GM12878 (cell line): ENCODE data around the gene GNG3. TPM values are rescaled to one million over a fixed set of nuclear protein-coding genes. Genes with fewer than 3 reads are reported as not detected.

Experiments
- ATAC-seq: fragments of 200-7000 bp; cut with Tn5 transposase; 3 replicates; pipeline ENCODE4 v1.9.1; 2020; ENCODE audit warnings: mild to moderate bottlenecking, moderate library complexity
- BruUV-seq: library from RNA; stranded (reverse); fragments of 400-500 nt; replicated peaks from 2 replicates; lab custom pipeline; 2021; lab: Mats Ljungman, UMichigan
- CTCF ChIA-PET: fragments of 300-600 bp; sonication (Branson Sonifier 250); formaldehyde crosslinking; extraction: SDS; loops from one replicate; lab custom pipeline; 2021; ENCODE audit warnings: inconsistent platforms; lab: Yijun Ruan, JAX
- POLR2A ChIA-PET: fragments of 350-600 bp; formaldehyde crosslinking; extraction: SDS; loops from one replicate; lab custom pipeline; 2021; ENCODE audit warnings: inconsistent platforms; lab: Charles Lee
- RAD21 ChIA-PET: fragments of 300-600 bp; sonication (Branson Sonifier 250); formaldehyde crosslinking; loops from one replicate; lab custom pipeline; 2023; ENCODE audit warnings: antibody characterized with exemption; ENCODE audit not compliant: unreplicated experiment; lab: Charles Lee
- SMC1A ChIA-PET: fragments of 300-600 bp; sonication (Branson Sonifier 250); formaldehyde crosslinking; loops from one replicate; lab custom pipeline; 2023; ENCODE audit not compliant: unreplicated experiment, uncharacterized antibody; lab: Charles Lee
- DNase-seq: peaks from one replicate; pipeline ENCODE4 v3.0.0-alpha.2; 2011; ENCODE audit warnings: low read depth, low spot score
- FAIRE-seq: peaks from 3 replicates; lab custom pipeline; 2011; peaks lifted over from hg19 to GRCh38; lab: Jason Lieb, UNC
- H2AFZ ChIP-seq: 2 replicates; pipeline ENCODE4 v1.6.0; 2011; ENCODE audit warnings: low read depth, low read length, control low read depth; ENCODE audit not compliant: control insufficient read depth
- H3K27ac ChIP-seq: 2 replicates; pipeline ENCODE4 v1.5.1; 2011; ENCODE audit warnings: control low read depth; ENCODE audit not compliant: control insufficient read depth, insufficient read depth
- H3K27me3 ChIP-seq, 2 experiments: replicated peaks in 1 of 2; 2 replicates each; pipeline versions ENCODE4 v1.6.0 to v1.6.1; 2011; ENCODE audit warnings: low read length in 1 of 2; ENCODE audit not compliant: control insufficient read depth in 2 of 2, insufficient read depth in 2 of 2
- H3K36me3 ChIP-seq, 2 experiments: 2 replicates each; pipeline ENCODE4 v1.5.1; 2011; ENCODE audit warnings: low read length in 1 of 2; ENCODE audit not compliant: control insufficient read depth in 2 of 2, insufficient read depth in 2 of 2
- H3K4me1 ChIP-seq: 2 replicates; pipeline ENCODE4 v1.6.1; 2011; ENCODE audit warnings: mild to moderate bottlenecking, low read length, moderate library complexity, mixed read lengths; ENCODE audit not compliant: control insufficient read depth, insufficient read depth
- H3K4me2 ChIP-seq: 2 replicates; pipeline ENCODE4 v1.6.0; 2011; ENCODE audit warnings: control low read depth; ENCODE audit not compliant: control insufficient read depth, insufficient read depth
- H3K4me3 ChIP-seq: fragments of 200-600 bp; sonication (generic); 2 replicates; pipeline ENCODE4 v1.5.1; 2016
- H3K79me2 ChIP-seq: 2 replicates; pipeline ENCODE4 v1.6.0; 2011; ENCODE audit warnings: low read length; ENCODE audit not compliant: control insufficient read depth, insufficient read depth
- H3K9ac ChIP-seq: 2 replicates; pipeline ENCODE4 v1.8.0; 2011; ENCODE audit warnings: low read length, control low read depth, mixed read lengths; ENCODE audit not compliant: control insufficient read depth, insufficient read depth
- H3K9me3 ChIP-seq: replicated peaks from 3 replicates; pipeline ENCODE4 v1.5.1; 2011; ENCODE audit warnings: mild to moderate bottlenecking, low read length; ENCODE audit not compliant: control insufficient read depth, insufficient read depth
- H4K20me1 ChIP-seq: 2 replicates; pipeline ENCODE4 v1.6.0; 2011; ENCODE audit not compliant: control insufficient read depth, insufficient read depth
- BACH1 ChIP-seq: fragments of 450-650 bp; IDR thresholded peaks from 2 replicates; pipeline ENCODE4 v1.6.1; 2017; ENCODE audit warnings: mild to moderate bottlenecking, borderline replicate concordance
- BRCA1 ChIP-seq: IDR thresholded peaks from 2 replicates; pipeline ENCODE4 v1.6.1; 2011; ENCODE audit warnings: low read depth, low read length, improper control_type of control experiment
- CHD4 ChIP-seq: fragments of 200-600 bp; sonication (generic); IDR thresholded peaks from 2 replicates; pipeline ENCODE4 v1.6.1; 2016; ENCODE audit warnings: mild to moderate bottlenecking
- CREB1 ChIP-seq: IDR thresholded peaks from 2 replicates; pipeline ENCODE4 v1.6.1; 2012; ENCODE audit warnings: low read depth, mild to moderate bottlenecking, inconsistent platforms
- DPF2 ChIP-seq: fragments of 450-650 bp; IDR thresholded peaks from 2 replicates; pipeline ENCODE4 v1.6.1; 2017; ENCODE audit warnings: mild to moderate bottlenecking
- E2F4 ChIP-seq: IDR thresholded peaks from 2 replicates; pipeline ENCODE4 v1.6.1; 2012; ENCODE audit warnings: low read depth, low read length, improper control_type of control experiment
- EED ChIP-seq: sonication (generic); IDR thresholded peaks from 2 replicates; pipeline ENCODE4 v1.6.1; 2016; ENCODE audit warnings: antibody characterized with exemption, low read depth
- EGR1 ChIP-seq, 2 experiments: IDR thresholded peaks; 1 replicate in 1 of 2; 2 replicates in 1 of 2; pipeline ENCODE4 v1.6.1; 2011 to 2012; ENCODE audit warnings: low read depth in 2 of 2, low read length in 2 of 2, borderline replicate concordance in 1 of 2, mild to moderate bottlenecking in 1 of 2, moderate library complexity in 1 of 2
- HCFC1 ChIP-seq: fragments of 150-350 bp; IDR thresholded peaks from 2 replicates; pipeline ENCODE4 v1.6.1; 2014; ENCODE audit warnings: low read length
- JUNB ChIP-seq: IDR thresholded peaks from 2 replicates; pipeline ENCODE4 v1.6.1; 2016; ENCODE audit warnings: antibody characterized with exemption, mild to moderate bottlenecking
- MTA3 ChIP-seq: IDR thresholded peaks from 2 replicates; pipeline ENCODE4 v1.6.1; 2012; ENCODE audit warnings: low read length, inconsistent platforms, borderline replicate concordance
- NBN ChIP-seq: fragments of 450-650 bp; IDR thresholded peaks from 2 replicates; pipeline ENCODE4 v1.6.1; 2016
- NR2F1 ChIP-seq: fragments of 450-650 bp; conservative IDR thresholded peaks from 2 replicates; pipeline ENCODE4 v1.6.1; 2017; ENCODE audit warnings: mild to moderate bottlenecking
- PAX5 ChIP-seq: IDR thresholded peaks from 2 replicates; pipeline ENCODE4 v1.6.1; 2011; ENCODE audit warnings: low read depth, low read length, borderline replicate concordance
- PBX3 ChIP-seq: IDR thresholded peaks from 2 replicates; pipeline ENCODE4 v1.6.1; 2011; ENCODE audit warnings: mild to moderate bottlenecking, low read depth, low read length, moderate library complexity; ENCODE audit not compliant: insufficient replicate concordance
- POLR2A ChIP-seq: IDR thresholded peaks from 2 replicates; pipeline ENCODE4 v1.6.1; 2011; ENCODE audit warnings: low read depth, mild to moderate bottlenecking, low read length
- POLR2AphosphoS5 ChIP-seq: IDR thresholded peaks from 2 replicates; pipeline ENCODE4 v1.6.1; 2011; ENCODE audit warnings: mild to moderate bottlenecking, low read length, inconsistent platforms
- RB1 ChIP-seq: fragments of 450-650 bp; formaldehyde crosslinking; IDR thresholded peaks from 2 replicates; pipeline ENCODE4 v1.6.1; 2017; ENCODE audit warnings: mild to moderate bottlenecking, borderline replicate concordance
- SMC3 ChIP-seq: IDR thresholded peaks from 2 replicates; pipeline ENCODE4 v1.6.1; 2011; ENCODE audit warnings: low read length, improper control_type of control experiment, borderline replicate concordance
- SREBF1 ChIP-seq: IDR thresholded peaks from 2 replicates; pipeline ENCODE4 v1.6.1; 2012; ENCODE audit warnings: mild to moderate bottlenecking, low read length
- SUPT20H ChIP-seq: IDR thresholded peaks from 2 replicates; pipeline ENCODE4 v1.6.1; 2011; ENCODE audit warnings: low read depth, mild to moderate bottlenecking, low read length, moderate library complexity, borderline replicate concordance; ENCODE audit not compliant: control insufficient read depth
- SUZ12 ChIP-seq: fragments of 200-600 bp; sonication (generic); IDR thresholded peaks from one replicate; pipeline ENCODE4 v1.6.1; 2018; ENCODE audit warnings: antibody characterized with exemption, mild to moderate bottlenecking; ENCODE audit not compliant: unreplicated experiment
- WRNIP1 ChIP-seq: IDR thresholded peaks from 2 replicates; pipeline ENCODE4 v1.6.1; 2011; ENCODE audit warnings: low read depth, low read length, improper control_type of control experiment, borderline replicate concordance
- ZNF207 ChIP-seq: fragments of 450-650 bp; IDR thresholded peaks from 2 replicates; pipeline ENCODE4 v1.6.1; 2014; ENCODE audit warnings: antibody characterized with exemption, mild to moderate bottlenecking, borderline replicate concordance
- ZNF24 ChIP-seq: fragments of 450-650 bp; IDR thresholded peaks from 2 replicates; pipeline ENCODE4 v1.6.1; 2017; ENCODE audit warnings: antibody characterized with exemption, mild to moderate bottlenecking
- WGBS: methylation state at CpG from one replicate; pipeline ENCODE4 v1.1.6; 2016; ENCODE audit warnings: low lambda C conversion rate; ENCODE audit not compliant: insufficient replicate concordance, insufficient coverage; ENCODE audit errors: missing lambda C conversion rate; 5-methylcytosine and 5-hydroxymethylcytosine counted together
- in situ Hi-C: fragments of 300-500 bp; cut with MboI; formaldehyde crosslinking; loops from 9 replicates; pipeline ENCODE4 v1.14.3; 2018; ENCODE audit warnings: mixed read lengths
- intact Hi-C: fragments of 100-400 bp; cut with micrococcal nuclease; formaldehyde crosslinking; loops from one replicate; pipeline ENCODE4 v1.14.2; 2022; ENCODE audit not compliant: unreplicated experiment
- polyA plus RNA-seq, 11 experiments: library from polyadenylated mRNA; depleted of rRNA in 4 of 11; unstranded in 6 of 11; stranded (reverse) in 5 of 11; fragments of >200 nt; fragmentation: Nextera tagmentation in 4 of 11; fragmentation: Illumina TruSeq in 1 of 11; extraction: Ambion mirVana in 4 of 11; extraction: Trizol in 1 of 11; gene quantifications; 1 replicate in 1 of 11; 2 replicates in 10 of 11; pipeline versions ENCODE4 v1.2.1 to v1.2.3, GENCODE V29; 2011 to 2016; ENCODE audit warnings: inconsistent platforms in 2 of 11, missing spikeins in 2 of 11, low read depth in 1 of 11
- total RNA-seq, 4 experiments: library from RNA; depleted of rRNA in 3 of 4; stranded (reverse); fragments of >200 nt in 3 of 4; fragmentation: Illumina TruSeq in 1 of 4; extraction: Trizol in 1 of 4; gene quantifications; 2 replicates each; pipeline versions ENCODE4 v1.2.1 to v1.2.3, GENCODE V29; 2013 to 2021

GNG3 gene
- total and polyA plus RNA-seq, 10 of the 15 experiments (the other 5 are each of a cell fraction or from before 2014, with no cell fraction given): 0.27 to 0.83 (median 0.57) TPM; not detected in 5

- ATAC-seq (no peak; the same call in 2 of the 3 replicates), DNase-seq (no peak), FAIRE-seq (no peak)
- intact Hi-C loops: no loop called here
- Histone ChIP-seq H3K4me1 (peaks cover 14% of the 10 kb centered on the region), H2AFZ (no peak overlapping the region), H3K9me3 (no peaks in the 10 kb centered on the region), H3K4me2 (peak overlapping the region; percentile 95), H3K27ac (peak overlapping the region; percentile 95), H3K9ac (peak overlapping the region; percentile 96), H3K4me3 (peak overlapping the region; percentile 95), H3K79me2 (peaks cover 62% of the 10 kb centered on the region), H4K20me1 (no peaks in the 10 kb centered on the region), H3K36me3 (peaks cover 5 to 12% of the 10 kb centered on the region in 2 experiments), H3K27me3 (no peaks in the 10 kb centered on the region)
- WGBS: 0% methylated on average over 16 of the region's 16 CpGs
- in situ Hi-C loops: no loop called here
- SMC1A ChIA-PET: interaction anchor here (0.9 to 3.4 kb wide), 10 partner anchors 11 to 87 kb away, joined by 3 to 41 read pairs (median 4); partner anchors contain the start of genes B3GAT3, INTS5, TUT1 and ZBTB3
- CTCF ChIA-PET: interaction anchor here (0.8 to 2.4 kb wide), 10 partner anchors 9 to 74 kb away, joined by 3 to 11 read pairs (median 5); partner anchors contain the start of genes B3GAT3, LRRN4CL and TUT1
- POLR2A ChIA-PET: interaction anchor here (0.8 to 16.2 kb wide), 19 partner anchors 11 to 191 kb away, joined by 3 to 295 read pairs (median 10); partner anchors contain the start of genes B3GAT3, EEF1G, GANAB and HNRNPUL2
- RAD21 ChIA-PET: interaction anchor here (1.7 to 2.7 kb wide), 3 partner anchors 9 to 45 kb away, joined by 5 to 26 read pairs (median 8); partner anchors contain the start of genes B3GAT3 and INTS5
- BruUV-seq: no TSS peak
- TF ChIP-seq EED (no peak), WRNIP1 (0 out of 2 replicates have a peak, but pooled peaks have one; percentile 21), SMC3 (no peak), CREB1 (0 out of 2 replicates have a peak, but pooled peaks have one; percentile 15), SREBF1 (no peak), CHD4 (no peak), ZNF24 (no peak), SUPT20H (no peak), BRCA1 (no peak), HCFC1 (no peak), BACH1 (no peak), SUZ12 (no peak), POLR2A (peak; percentile 31; the same call in 1 of the 2 replicates), E2F4 (no peak), NR2F1 (no peak), NBN (no peak), PAX5 (no peak), MTA3 (peak; percentile 78; the same call in 1 of the 2 replicates), POLR2AphosphoS5 (0 out of 2 replicates have a peak, but pooled peaks have one; percentile 12), EGR1 (IDR thresholded peaks at IDR 0.05; ENCODE audit: borderline replicate concordance in 1 of 2, low read depth in 2 of 2, low read length in 2 of 2) (no peak), JUNB (no peak), ZNF207 (no peak), PBX3 (no peak), RB1 (no peak), DPF2 (no peak)
Measured at GRCh38 chr11:62666259-62666926, 41.1 kb upstream of the GNG3 start.
